GM23248 (cell line): ENCODE results near the gene DENND5B.

Source experiments
- EZH2 ChIP-seq: fragments of 200-600 bp; sonication (generic); IDR thresholded peaks from 2 replicates; pipeline ENCODE4 v1.6.1; 2018; ENCODE audit warnings: antibody characterized with exemption, mild to moderate bottlenecking; ENCODE audit not compliant: insufficient read depth, poor library complexity, severe bottlenecking
- EZH2phosphoT487 ChIP-seq: fragments of 200-600 bp; sonication (generic); IDR thresholded peaks from 2 replicates; pipeline ENCODE4 v1.6.1; 2018; ENCODE audit warnings: antibody characterized with exemption, moderate library complexity, mild to moderate bottlenecking, low read depth; ENCODE audit not compliant: insufficient read depth

DNA sequence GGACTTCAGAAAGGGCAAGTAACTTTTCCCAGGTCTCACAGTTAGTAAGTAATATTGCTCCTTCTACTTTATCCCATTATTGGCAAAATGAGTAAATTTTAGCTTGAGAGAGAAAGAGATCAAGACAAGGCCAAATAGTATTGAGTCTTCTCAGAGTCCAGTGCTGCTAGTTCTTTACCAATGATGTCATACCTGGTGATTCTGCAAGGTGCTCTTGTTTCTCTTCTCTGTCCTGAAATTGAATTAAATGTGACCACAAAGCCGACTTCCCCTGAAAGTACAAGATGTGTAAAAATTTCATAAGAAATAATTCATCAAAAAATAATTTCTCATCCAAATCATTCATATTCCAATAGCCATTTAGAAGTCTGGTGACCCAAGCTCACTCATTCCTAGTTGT lies 167.5 kb downstream of the DENND5B start:
- TF ChIP-seq EZH2 (no peak), EZH2phosphoT487 (no peak)
